ENCODE data around the gene MRPS15. TPM values are rescaled to one million over a fixed set of nuclear protein-coding genes. Genes with fewer than 3 reads are reported as not detected.

MRPS15 gene
- total RNA-seq, 1 donor from 2014 or later = 67.0 TPM

- Mint-ChIP-seq H3K9me3 (no peaks in the 10 kb centered on the region), H3K4me1 (peaks cover 7% of the 10 kb centered on the region), H3K27ac (peak overlapping the region; percentile 56), H3K4me3 (peak overlapping the region; percentile 20), H3K27me3 (no peaks in the 10 kb centered on the region), H3K36me3 (ENCODE audit: low read depth) (no peaks in the 10 kb centered on the region)
- TF ChIP-seq CTCF (IDR thresholded peaks at IDR 0.05) = peak; percentile 44
- intact Hi-C loops (cut with micrococcal nuclease) = loop anchor here (1.0 to 2.0 kb wide), 10 partner anchors 24 to 322 kb away; partner anchors contain the start of genes LSM10, SH3D21 and TRAPPC3
- ChIA-PET POLR2A (interaction anchor here (1.2 to 1.4 kb wide), 2 partner anchors 23 to 34 kb away, joined by 4 to 9 read pairs; partner anchors contain the start of gene LSM10), CTCF (interaction anchor here (0.5 to 3.0 kb wide), 7 partner anchors 15 to 321 kb away, joined by 3 to 48 read pairs (median 4); partner anchors contain the start of gene THRAP3)
- DNase-seq (peak; percentile 85), ATAC-seq (ENCODE audit: low read depth) (peak; percentile 100)
Measured at GRCh38 chr1:36420836-36421317, 43.3 kb downstream of the MRPS15 start.

- CTCF ChIA-PET = interaction anchor here (0.8 to 2.9 kb wide), 6 partner anchors 15 to 320 kb away, joined by 3 to 48 read pairs (median 4); no protein-coding TSS in a partner anchor
- Mint-ChIP-seq H3K4me1 (peaks cover 7% of the 10 kb centered on the region), H3K4me3 (peak overlapping the region; percentile 20), H3K9me3 (no peaks in the 10 kb centered on the region), H3K27ac (no peak overlapping the region), H3K27me3 (no peaks in the 10 kb centered on the region), H3K36me3 (ENCODE audit: low read depth) (no peaks in the 10 kb centered on the region)
- intact Hi-C loops (cut with micrococcal nuclease) = loop anchor here (1.0 to 2.0 kb wide), 8 partner anchors 24 to 271 kb away; partner anchors contain the start of genes LSM10, SH3D21 and TRAPPC3
- POLR2A ChIA-PET = interaction anchor here (1.1 to 1.4 kb wide), 3 partner anchors 23 to 34 kb away, joined by 3 to 9 read pairs (median 4); partner anchors contain the start of gene LSM10
- DNase-seq (no peak), ATAC-seq (ENCODE audit: low read depth) (no peak)
- no peak for TF ChIP-seq CTCF (IDR thresholded peaks at IDR 0.05)
Measured at GRCh38 chr1:36420409-36420808, 43.8 kb downstream of the MRPS15 start.

GRCh38 chr1:36419569-36419968, 44.6 kb downstream of the MRPS15 start:
- Mint-ChIP-seq H3K27ac (no peak overlapping the region), H3K9me3 (no peaks in the 10 kb centered on the region), H3K36me3 (ENCODE audit: low read depth) (no peaks in the 10 kb centered on the region), H3K27me3 (no peaks in the 10 kb centered on the region), H3K4me1 (peaks cover 7% of the 10 kb centered on the region), H3K4me3 (no peak overlapping the region)
- CTCF ChIA-PET = interaction anchor here (0.6 to 2.9 kb wide), 8 partner anchors 11 to 320 kb away, joined by 3 to 48 read pairs (median 4); no protein-coding TSS in a partner anchor
- POLR2A ChIA-PET = interaction anchor here (1.1 to 1.4 kb wide), 3 partner anchors 22 to 33 kb away, joined by 3 to 9 read pairs (median 4); partner anchors contain the start of gene LSM10
- intact Hi-C loops (cut with micrococcal nuclease) = no loop called here
- DNase-seq (no peak), ATAC-seq (ENCODE audit: low read depth) (no peak)
- TF ChIP-seq CTCF (IDR thresholded peaks at IDR 0.05) = no peak

GRCh38 chr1:36419140-36419539, 45.0 kb downstream of the MRPS15 start:
- ChIA-PET POLR2A (interaction anchor here (0.9 kb wide), 1 partner anchor 77 kb away, joined by 3 read pairs; no protein-coding TSS in a partner anchor), CTCF (interaction anchor here (0.6 to 2.9 kb wide), 6 partner anchors 11 to 319 kb away, joined by 3 to 48 read pairs (median 4); no protein-coding TSS in a partner anchor)
- no peak for TF ChIP-seq CTCF (IDR thresholded peaks at IDR 0.05)
- Mint-ChIP-seq H3K27me3 (no peaks in the 10 kb centered on the region), H3K36me3 (ENCODE audit: low read depth) (no peaks in the 10 kb centered on the region), H3K4me1 (peaks cover 7% of the 10 kb centered on the region), H3K9me3 (no peaks in the 10 kb centered on the region), H3K27ac (no peak overlapping the region), H3K4me3 (no peak overlapping the region)
- no peak for DNase-seq
- ATAC-seq (ENCODE audit: low read depth) = no peak
- intact Hi-C loops (cut with micrococcal nuclease) = no loop called here

GRCh38 chr1:36417931-36418330, 46.3 kb downstream of the MRPS15 start:
- peaks cover 11% of the 10 kb centered on the region for H3K4me1 Mint-ChIP-seq
- H3K4me3 Mint-ChIP-seq = no peak overlapping the region
- CTCF ChIA-PET = interaction anchor here (2.9 kb wide), 1 partner anchor 76 kb away, joined by 48 read pairs; no protein-coding TSS in a partner anchor
- TF ChIP-seq CTCF (IDR thresholded peaks at IDR 0.05) = no peak
- H3K27ac Mint-ChIP-seq = no peak overlapping the region
- no peaks in the 10 kb centered on the region for H3K36me3 Mint-ChIP-seq (ENCODE audit: low read depth)
- no peaks in the 10 kb centered on the region for H3K9me3 Mint-ChIP-seq
- intact Hi-C loops (cut with micrococcal nuclease) = no loop called here
- ATAC-seq (ENCODE audit: low read depth) (no peak), DNase-seq (no peak)
- no peaks in the 10 kb centered on the region for H3K27me3 Mint-ChIP-seq
- POLR2A ChIA-PET = no interaction called here
